Natural killer cell (primary cell): ENCODE measurements around the gene ARFGEF2. TPM values are rescaled to one million over a fixed set of nuclear protein-coding genes. Genes with fewer than 3 reads are reported as not detected.

Experiments
- ATAC-seq, 3 donors: fragments of 150-1000 bp in 2 of 3; fragments of 200-7000 bp in 1 of 3; cut with Tn5 transposase; 1 replicate in 1 of 3; 2 replicates in 2 of 3; pipeline ENCODE4 v1.10.0; 2021; ENCODE audit warnings: mild to moderate bottlenecking in 2 of 3, moderate library complexity in 2 of 3
- DNase-seq, 2 donors: peaks; one replicate each; pipeline versions ENCODE4 v3.0.0 to v3.0.0-alpha.2; 2013 to 2021; ENCODE audit warnings: mixed read lengths in 1 of 2
- H3K27ac ChIP-seq: one replicate; pipeline ENCODE4 v1.5.1; 2013; ENCODE audit warnings: mild to moderate bottlenecking, low read length
- H3K27me3 ChIP-seq: one replicate; pipeline ENCODE4 v1.6.1; 2013; ENCODE audit warnings: low read length; ENCODE audit not compliant: control insufficient read depth, insufficient read depth
- H3K36me3 ChIP-seq: one replicate; pipeline ENCODE4 v1.6.1; 2013; ENCODE audit warnings: low read length; ENCODE audit not compliant: control insufficient read depth, insufficient read depth
- H3K4me1 ChIP-seq: one replicate; pipeline ENCODE4 v1.6.1; 2013; ENCODE audit warnings: low read length; ENCODE audit not compliant: control insufficient read depth, insufficient read depth
- H3K4me3 ChIP-seq: one replicate; pipeline ENCODE4 v1.5.1; 2013; ENCODE audit warnings: low read length
- H3K9me3 ChIP-seq: one replicate; pipeline ENCODE4 v1.6.1; 2013; ENCODE audit warnings: low read length; ENCODE audit not compliant: control insufficient read depth, insufficient read depth
- H3K27ac Mint-ChIP-seq, 2 donors: one replicate each; pipeline ENCODE4 v1.8.0; 2022; ENCODE audit warnings: mild to moderate bottlenecking in 2 of 2, mixed read lengths in 2 of 2, moderate library complexity in 1 of 2
- H3K27me3 Mint-ChIP-seq, 2 donors: one replicate each; pipeline ENCODE4 v1.8.0; 2022; ENCODE audit warnings: low read depth in 2 of 2, mixed read lengths in 2 of 2
- H3K36me3 Mint-ChIP-seq: one replicate; pipeline ENCODE4 v1.8.0; 2022; ENCODE audit warnings: mixed read lengths
- H3K4me1 Mint-ChIP-seq, 2 donors: one replicate each; pipeline ENCODE4 v1.8.0; 2022; ENCODE audit warnings: mixed read lengths in 2 of 2
- H3K4me3 Mint-ChIP-seq: one replicate; pipeline ENCODE4 v1.8.0; 2022; ENCODE audit warnings: mild to moderate bottlenecking, moderate library complexity, mixed read lengths
- H3K9me3 Mint-ChIP-seq, 2 donors: one replicate each; pipeline ENCODE4 v1.8.0; 2022; ENCODE audit warnings: mixed read lengths in 2 of 2
- CTCF ChIP-seq: fragments of 200-600 bp; IDR thresholded peaks from one replicate; pipeline ENCODE4 v1.8.0; 2022; ENCODE audit warnings: antibody characterized with exemption
- WGBS: methylation state at CpG from one replicate; pipeline ENCODE4 v1.1.7; 2013; ENCODE audit warnings: missing lambda C conversion rate; ENCODE audit not compliant: insufficient coverage; 5-methylcytosine and 5-hydroxymethylcytosine counted together
- intact Hi-C: fragments of 100-400 bp; cut with micrococcal nuclease; formaldehyde crosslinking; loops from one replicate; pipeline ENCODE4 v1.14.2; 2022
- total RNA-seq, 4 donors: library from RNA; stranded (reverse); fragments of 120-200 nt in 1 of 4; gene quantifications; one replicate each; pipeline versions ENCODE4 v1.2.3 to v1.2.4, GENCODE V29; 2013 to 2022

The ARFGEF2 gene
- total RNA-seq, 3 donors from 2014 or later (not counting 1 experiment from before 2014, with no cell fraction given), result 22.7 to 26.9 (median 26.9) TPM

GRCh38 chr20:48999890-49000870 is 78.7 kb downstream of the ARFGEF2 start:
- DNase-seq (no peak), ATAC-seq (no peak)
- no peak overlapping the region for H3K27ac ChIP-seq
- no peaks in the 10 kb centered on the region for H3K4me1 ChIP-seq
- H3K4me3 ChIP-seq, result no peak overlapping the region
- no peaks in the 10 kb centered on the region for H3K27me3 Mint-ChIP-seq
- H3K27ac Mint-ChIP-seq, result no peak overlapping the region
- H3K36me3 Mint-ChIP-seq, result peaks cover 26% of the 10 kb centered on the region
- no peaks in the 10 kb centered on the region for H3K4me1 Mint-ChIP-seq
- intact Hi-C loops, result no loop called here
- no peaks in the 10 kb centered on the region for H3K27me3 ChIP-seq
- H3K9me3 ChIP-seq, result no peaks in the 10 kb centered on the region
- H3K4me3 Mint-ChIP-seq, result no peak overlapping the region
- no peak for TF ChIP-seq CTCF
- 96% methylated on average over 3 of the region's 3 CpGs for WGBS
- peaks cover 48% of the 10 kb centered on the region for H3K36me3 ChIP-seq
- H3K9me3 Mint-ChIP-seq, result no peaks in the 10 kb centered on the region

GRCh38 chr20:49001741-49002140 is 80.2 kb downstream of the ARFGEF2 start:
- no peaks in the 10 kb centered on the region for H3K4me1 Mint-ChIP-seq
- intact Hi-C loops, result no loop called here
- no peaks in the 10 kb centered on the region for H3K9me3 Mint-ChIP-seq
- 97% methylated on average over 6 of the region's 7 CpGs for WGBS
- H3K27me3 Mint-ChIP-seq, result no peaks in the 10 kb centered on the region
- TF ChIP-seq CTCF, result no peak
- Histone ChIP-seq H3K4me1 (no peaks in the 10 kb centered on the region), H3K4me3 (no peak overlapping the region), H3K27ac (no peak overlapping the region), H3K27me3 (no peaks in the 10 kb centered on the region), H3K36me3 (peaks cover 44% of the 10 kb centered on the region), H3K9me3 (no peaks in the 10 kb centered on the region)
- no peak for ATAC-seq
- no peak for DNase-seq
- H3K27ac Mint-ChIP-seq, result no peak overlapping the region
- H3K4me3 Mint-ChIP-seq, result no peak overlapping the region
- H3K36me3 Mint-ChIP-seq, result peaks cover 22% of the 10 kb centered on the region

- no peaks in the 10 kb centered on the region for H3K27me3 Mint-ChIP-seq
- WGBS, result 98% methylated on average over 8 of the region's 8 CpGs
Measured at GRCh38 chr20:49006446-49006980, 85.0 kb downstream of the ARFGEF2 start.

More at GRCh38 chr20:49006446-49006980, 85.0 kb downstream of the ARFGEF2 start:
- TF ChIP-seq CTCF, result no peak
- DNase-seq, result no peak
- Mint-ChIP-seq H3K4me1 (no peaks in the 10 kb centered on the region), H3K9me3 (no peaks in the 10 kb centered on the region), H3K27ac (no peak overlapping the region), H3K4me3 (no peak overlapping the region), H3K36me3 (peaks cover 8% of the 10 kb centered on the region)
- H3K4me3 ChIP-seq, result no peak overlapping the region
- H3K27me3 ChIP-seq, result no peaks in the 10 kb centered on the region
- no peak for ATAC-seq
- intact Hi-C loops, result no loop called here
- no peak overlapping the region for H3K27ac ChIP-seq
- peaks cover 47% of the 10 kb centered on the region for H3K36me3 ChIP-seq
- no peaks in the 10 kb centered on the region for H3K4me1 ChIP-seq
- no peaks in the 10 kb centered on the region for H3K9me3 ChIP-seq
